NK-92 treated with Interleukin-12 subunit alpha and Interleukin-12 subunit beta, amount 100 ng/mL, for 24 hours (cell line): ENCODE results near the gene DNAJC28.
"Not testable (repeated sequence)": the region's sequence is repeated elsewhere in the genome, so short reads cannot be mapped to it uniquely, and the experiment has no call there.

ENCODE experiments used
- DNase-seq: peaks from one replicate; lab custom pipeline; 2025; lab: John Stamatoyannopoulos, UW

The DNAJC28 gene

GRCh38 chr21:33491373-33492102 lies at the start of gene DNAJC28:
Gene DNAJC28 (minus strand): TSS chr21:33491716. CDS start chr21:33489393, 2,323 bp downstream.
- DNase-seq: peak; percentile 94

GRCh38 chr21:33541105-33541711 lies 49.7 kb upstream of the DNAJC28 start:
- peak; percentile 12 for DNase-seq

- no peak for DNase-seq
Observed at GRCh38 chr21:33540711-33541104, 49.2 kb upstream of the DNAJC28 start.

GRCh38 chr21:33539616-33540015 lies 48.1 kb upstream of the DNAJC28 start:
- no peak for DNase-seq

GRCh38 chr21:33537212-33537611 lies 45.7 kb upstream of the DNAJC28 start:
- DNase-seq: no peak

- no peak for DNase-seq
Observed at GRCh38 chr21:33531007-33531406, 39.5 kb upstream of the DNAJC28 start.

GRCh38 chr21:33522953-33523349 lies 31.4 kb upstream of the DNAJC28 start:
- DNase-seq: no peak

GRCh38 chr21:33522297-33522952 lies 30.9 kb upstream of the DNAJC28 start:
- DNase-seq: no peak

GRCh38 chr21:33518899-33519298 lies 27.4 kb upstream of the DNAJC28 start:
- no peak for DNase-seq

- no peak for DNase-seq
Observed at GRCh38 chr21:33514229-33514628, 22.7 kb upstream of the DNAJC28 start.

- DNase-seq: no peak
Observed at GRCh38 chr21:33512481-33512880, 21.0 kb upstream of the DNAJC28 start.

GRCh38 chr21:33511639-33512038 lies 20.1 kb upstream of the DNAJC28 start:
- DNase-seq: no peak

- DNase-seq: no peak
Observed at GRCh38 chr21:33510826-33511225, 19.3 kb upstream of the DNAJC28 start.

- DNase-seq: not testable (repeated sequence)
Observed at GRCh38 chr21:33507003-33507402, 15.5 kb upstream of the DNAJC28 start.

- no peak for DNase-seq
Observed at GRCh38 chr21:33505833-33506232, 14.3 kb upstream of the DNAJC28 start.

GRCh38 chr21:33496345-33496744 lies 4.8 kb upstream of the DNAJC28 start:
- no peak for DNase-seq

GRCh38 chr21:33495743-33496142 lies 4.2 kb upstream of the DNAJC28 start:
- no peak for DNase-seq

GRCh38 chr21:33493756-33494155 lies 2.2 kb upstream of the DNAJC28 start:
- DNase-seq: no peak

- no peak for DNase-seq
Observed at GRCh38 chr21:33492571-33492970, 1.1 kb upstream of the DNAJC28 start.

- DNase-seq: no peak
Observed at GRCh38 chr21:33490991-33491372, 534 bp downstream of the DNAJC28 start.

GRCh38 chr21:33488936-33489335 lies 2.6 kb downstream of the DNAJC28 start:
- no peak for DNase-seq

- no peak for DNase-seq
Observed at GRCh38 chr21:33487996-33488395, 3.5 kb downstream of the DNAJC28 start.

GRCh38 chr21:33481314-33481943 lies 10.1 kb downstream of the DNAJC28 start:
- no peak for DNase-seq
